Stimulated activated CD4-positive, alpha-beta T cell treated with anti-CD3 and anti-CD28 coated beads, Interleukin-1b, Interleukin-23, amount 100 ng/mL, for 48 hours (primary cell): ENCODE data around the gene CPNE7.

Source experiments
- DNase-seq: peaks from one replicate; pipeline ENCODE4 v3.0.0-alpha.2; 2020

Gene CPNE7

DNA sequence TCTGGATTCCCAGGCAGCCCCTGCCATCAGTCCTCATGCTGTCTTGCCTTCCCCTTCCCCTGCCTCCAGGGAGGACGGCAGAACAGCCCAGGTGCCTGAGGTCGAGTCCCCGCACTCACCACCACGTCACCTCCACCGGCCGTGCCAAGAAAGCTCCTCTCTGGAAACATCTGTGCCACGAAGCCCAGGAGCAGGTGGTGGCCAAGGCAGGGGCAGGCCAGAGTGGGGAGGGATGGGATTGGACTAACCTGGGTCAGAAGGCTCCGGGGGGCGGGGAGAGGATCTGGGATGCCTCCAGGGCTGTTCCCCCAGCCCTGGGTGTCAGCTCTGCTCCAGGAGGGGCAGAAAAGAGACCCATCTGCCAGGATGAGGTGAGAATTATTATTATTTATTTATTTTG lies 30.4 kb downstream of the CPNE7 start:
- DNase-seq, result no peak

GRCh38 chr16:89607453-89607852 lies 31.9 kb downstream of the CPNE7 start:
- DNase-seq, result no peak

DNA sequence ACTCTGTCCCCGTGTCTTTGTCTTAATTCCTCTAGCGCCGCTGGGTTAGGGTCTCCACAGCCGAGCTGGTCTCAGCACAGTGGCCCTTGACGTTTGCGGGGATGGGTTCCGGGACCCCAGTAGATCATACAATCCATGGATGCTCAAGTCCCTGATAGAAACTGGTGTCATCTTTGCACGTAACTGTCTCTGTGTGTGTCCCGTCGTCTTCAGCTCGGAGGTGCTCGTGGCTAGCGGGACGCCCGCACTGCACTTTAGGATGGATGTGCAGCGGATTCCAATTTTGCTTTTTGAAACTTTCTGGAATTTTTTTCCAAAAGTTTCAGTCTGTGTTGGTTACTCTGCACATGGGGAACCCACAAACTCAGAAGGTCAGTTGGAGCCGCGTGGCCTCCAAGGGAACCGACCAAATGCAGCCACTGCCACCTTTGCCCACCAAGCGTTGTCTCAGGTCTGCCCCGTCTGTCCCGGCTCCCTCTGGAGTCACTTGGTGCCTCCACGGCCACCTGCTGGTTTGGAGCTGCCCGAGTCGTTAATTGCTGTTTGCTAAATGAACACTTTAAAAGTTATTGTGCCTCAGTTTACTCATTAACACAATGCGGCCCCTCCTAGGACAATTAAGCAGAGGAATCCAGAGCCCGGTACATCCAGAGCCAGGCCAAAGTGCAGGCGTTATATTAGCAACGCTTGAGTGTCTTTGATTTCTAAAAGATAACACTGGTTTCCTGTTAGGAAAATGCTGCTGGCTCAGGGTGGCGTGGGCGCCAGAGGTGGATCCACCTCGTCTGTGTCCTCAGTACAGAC lies 32.6 kb downstream of the CPNE7 start:
- DNase-seq, result no peak

DNA sequence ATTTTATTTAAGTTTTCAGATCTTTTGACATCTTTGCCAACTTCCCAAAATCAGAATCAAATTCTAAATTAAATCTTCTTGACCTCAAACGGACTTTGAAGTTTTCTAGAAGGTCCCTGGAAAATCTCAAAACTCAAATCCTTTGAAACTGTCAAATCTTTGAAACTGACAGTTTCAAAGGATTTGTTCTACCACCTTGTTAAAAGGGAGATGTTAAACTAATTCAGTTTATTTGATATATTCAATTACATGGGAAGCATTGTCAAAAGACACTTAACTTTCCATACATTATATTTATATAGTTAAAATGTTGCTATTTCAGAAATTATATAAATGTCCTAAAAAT lies 34.5 kb downstream of the CPNE7 start:
- DNase-seq, result no peak

- no peak for DNase-seq
Measured at GRCh38 chr16:89612415-89613166, 37.0 kb downstream of the CPNE7 start.

GRCh38 chr16:89613231-89613953 lies 37.8 kb downstream of the CPNE7 start, which contains the start of gene DPEP1:
Gene DPEP1, plus strand, starts transcription at chr16:89613642. Its CDS starts 16,769 bp downstream, at chr16:89630411.
- no peak for DNase-seq

DNA sequence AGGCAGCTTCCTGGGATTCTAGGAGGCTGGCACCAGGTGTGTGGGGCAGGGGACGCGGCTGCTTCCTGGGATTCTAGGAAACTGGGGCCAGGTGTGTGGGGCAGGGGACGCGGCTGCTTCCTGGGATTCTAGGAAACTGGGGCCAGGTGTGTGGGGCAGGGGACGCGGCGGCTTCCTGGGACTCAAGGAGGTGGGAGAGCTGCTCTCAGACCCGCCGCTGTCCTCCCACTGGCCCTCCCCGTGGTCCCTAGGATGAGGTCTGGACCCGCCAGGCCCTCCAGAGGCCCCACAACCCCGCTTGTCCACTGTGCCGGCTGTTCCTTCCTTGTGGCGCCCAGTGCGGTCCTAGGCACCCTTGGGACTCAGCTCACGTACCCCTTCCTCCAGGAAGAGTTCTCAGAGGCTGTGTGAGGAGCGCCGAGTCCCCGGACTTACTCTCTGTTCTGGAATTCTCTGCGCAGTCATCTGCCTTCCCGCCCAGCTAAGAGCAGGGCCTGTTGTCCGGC lies 38.4 kb downstream of the CPNE7 start:
- no peak for DNase-seq

GRCh38 chr16:89615176-89615575 lies 39.6 kb downstream of the CPNE7 start:
- no peak for DNase-seq

DNA sequence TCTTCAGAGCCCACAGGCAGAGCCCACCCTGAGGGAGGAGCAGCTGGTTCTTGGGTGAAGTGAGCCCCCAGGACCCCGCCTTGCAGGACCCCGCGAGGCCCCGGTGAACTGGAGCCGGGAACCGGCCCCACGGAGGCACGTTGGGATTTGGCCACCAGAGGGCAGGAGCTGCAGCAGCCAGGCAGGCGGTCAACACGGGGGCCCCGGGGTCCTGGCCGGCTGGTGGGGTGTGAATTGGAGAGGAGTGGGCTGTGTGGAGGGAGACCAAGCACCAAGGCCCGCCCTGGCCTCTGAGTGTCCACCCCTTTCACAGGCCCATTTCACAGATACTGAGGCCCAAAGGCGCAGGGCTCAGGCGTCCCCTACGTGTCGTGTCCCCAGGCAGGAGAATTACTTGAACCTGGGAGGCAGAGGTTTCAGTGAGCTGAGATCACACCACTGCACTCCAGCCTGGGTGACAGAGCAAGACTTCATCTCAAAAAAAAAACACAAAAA lies 40.1 kb downstream of the CPNE7 start:
- DNase-seq, result no peak

DNA sequence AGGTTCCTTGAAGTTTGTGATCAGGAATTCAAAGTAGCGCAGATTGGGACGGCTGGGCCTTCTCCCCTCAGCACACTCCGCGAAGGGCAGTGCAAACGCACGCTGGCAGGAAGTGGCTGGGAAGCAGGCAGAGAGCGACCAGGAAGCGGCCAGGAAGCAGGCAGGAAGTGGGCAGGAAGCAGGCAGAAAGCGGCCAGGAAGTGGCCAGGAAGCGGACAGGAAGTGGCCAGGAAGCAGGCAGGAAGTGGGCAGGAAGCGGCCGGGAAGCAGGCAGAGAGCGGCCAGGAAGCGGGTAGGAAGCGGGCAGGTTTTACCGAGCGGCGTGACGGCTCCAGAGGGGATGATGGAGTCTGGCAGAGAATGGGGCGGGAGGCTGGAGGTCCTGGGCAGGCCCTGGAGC lies 41.1 kb downstream of the CPNE7 start:
- DNase-seq, result no peak

GRCh38 chr16:89617036-89617435 lies 41.5 kb downstream of the CPNE7 start:
- no peak for DNase-seq

- DNase-seq, result no peak
Measured at GRCh38 chr16:89618109-89618998, 42.8 kb downstream of the CPNE7 start.

DNA sequence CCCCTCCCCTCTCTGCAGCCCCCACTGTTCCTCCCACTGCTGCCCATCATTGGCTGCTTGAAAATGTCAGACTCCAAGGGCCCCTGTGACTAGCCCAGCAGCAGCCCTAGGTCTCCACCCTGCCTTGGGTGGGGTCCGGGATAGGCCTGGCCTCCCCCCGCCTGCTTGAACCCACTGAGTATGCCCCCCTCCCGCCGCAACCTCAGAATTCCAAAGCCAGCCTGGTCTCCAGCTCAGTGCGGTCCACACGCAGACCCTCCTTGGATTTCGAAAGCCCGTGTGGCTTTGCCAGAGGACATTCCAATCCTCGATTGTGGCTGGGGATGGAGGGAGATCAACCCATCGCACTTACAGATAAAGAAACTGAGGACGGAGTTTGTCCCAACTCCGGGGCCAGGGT lies 44.3 kb downstream of the CPNE7 start:
- DNase-seq, result no peak

DNA sequence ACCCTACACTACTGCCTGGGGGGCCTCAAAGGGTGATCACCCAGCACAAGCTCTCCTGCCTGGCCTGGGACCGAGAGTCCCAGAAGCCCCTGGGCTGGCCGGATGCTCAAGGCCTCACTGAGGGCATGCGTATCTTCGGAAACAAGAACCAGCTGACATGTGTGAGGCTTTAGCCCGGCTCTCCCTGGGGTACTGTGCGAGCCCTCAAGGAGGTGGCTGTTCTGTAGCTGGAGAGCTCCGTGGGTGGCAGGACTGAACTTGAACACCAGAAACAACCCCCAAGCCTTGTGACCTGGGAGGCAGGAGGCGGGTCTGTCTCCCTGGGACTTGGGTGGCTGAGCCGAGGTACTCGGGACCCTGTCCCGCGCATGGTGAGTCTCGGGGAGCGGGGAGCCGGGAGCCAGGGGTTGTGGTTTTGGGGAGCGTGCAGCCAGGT lies 44.9 kb downstream of the CPNE7 start:
- no peak for DNase-seq

GRCh38 chr16:89621136-89621697 lies 45.7 kb downstream of the CPNE7 start:
- DNase-seq, result no peak

DNA sequence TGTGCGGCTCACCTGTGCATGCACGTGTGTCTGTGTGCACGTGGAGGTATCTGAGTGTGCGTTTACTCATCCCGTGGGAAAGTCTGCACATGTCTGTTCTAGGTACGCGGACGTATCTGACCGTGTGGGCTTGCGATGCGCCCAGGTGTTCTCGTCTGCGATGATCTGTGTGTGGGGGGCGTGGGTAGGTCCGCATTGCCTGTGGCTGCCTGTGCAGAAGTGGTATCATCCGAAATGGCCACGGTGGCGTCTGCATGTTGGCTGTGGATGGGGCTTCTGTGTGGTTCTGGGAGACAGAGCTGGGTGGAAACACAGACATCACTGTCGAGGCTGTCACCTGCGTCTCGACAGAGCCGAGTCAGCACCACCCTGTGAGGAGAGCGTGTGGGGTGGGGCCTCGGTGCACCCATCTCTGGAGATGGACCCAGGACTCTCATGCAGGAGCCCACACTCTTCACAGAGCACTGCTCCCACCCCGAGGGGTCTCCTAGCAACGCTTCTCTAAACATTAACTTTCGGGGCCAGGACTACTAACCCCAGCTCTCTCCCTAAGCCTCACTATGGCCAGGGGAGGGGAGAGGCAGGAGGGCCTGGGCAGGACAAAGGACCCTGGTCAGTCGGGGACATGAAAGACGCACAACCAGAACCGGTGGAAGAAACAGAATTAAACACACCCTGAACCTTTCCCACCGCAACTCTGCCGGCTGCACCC lies 46.3 kb downstream of the CPNE7 start:
- no peak for DNase-seq

GRCh38 chr16:89623511-89624261 lies 48.1 kb downstream of the CPNE7 start:
- no peak for DNase-seq

DNA sequence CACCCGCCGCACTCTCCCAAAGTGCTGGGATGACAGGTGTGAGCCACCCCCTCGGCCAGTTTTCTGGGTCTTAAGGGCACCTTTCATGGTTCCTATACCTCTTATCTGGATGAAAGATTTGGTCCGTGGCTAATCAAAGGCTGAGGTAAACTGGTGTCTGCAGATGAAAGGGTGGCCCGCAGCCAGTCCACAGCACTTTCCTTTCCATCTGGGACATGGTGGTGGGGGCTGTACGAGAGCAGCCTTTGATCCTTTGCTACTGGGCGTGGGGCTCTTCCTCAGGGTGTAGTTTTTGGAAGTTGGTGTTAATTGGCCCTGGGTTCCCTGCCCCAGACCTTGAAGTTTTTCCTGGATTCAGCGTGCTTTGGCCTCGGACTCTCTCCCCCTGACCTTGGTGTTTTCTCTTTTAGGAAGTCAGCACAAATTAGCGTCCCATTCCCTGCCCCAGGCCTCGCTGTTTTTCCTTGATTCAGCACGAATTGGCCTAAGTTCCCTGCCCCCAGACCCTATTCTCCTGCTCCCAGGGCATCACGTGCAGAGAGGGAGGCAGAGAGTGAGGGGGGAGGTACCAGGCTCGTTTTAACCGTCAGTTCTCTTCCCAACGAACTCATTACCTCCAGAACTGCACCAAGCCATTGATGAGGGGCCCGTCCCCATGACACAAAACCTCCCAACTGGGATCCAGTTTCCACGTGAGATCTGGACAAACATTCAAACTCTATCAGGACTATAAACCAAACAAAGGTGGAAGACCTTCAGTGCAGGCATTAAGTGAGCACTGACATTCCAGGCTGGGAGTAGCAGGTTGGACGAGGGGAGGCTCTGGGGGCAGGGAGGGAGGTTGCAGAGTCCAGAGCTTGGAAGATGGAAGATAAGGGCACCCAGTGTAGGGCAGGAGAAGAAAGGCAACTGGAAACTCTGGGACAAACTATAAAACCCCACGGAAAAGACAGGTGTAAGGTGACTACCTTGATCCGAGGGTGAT lies 49.5 kb downstream of the CPNE7 start:
- no peak for DNase-seq
